COLO668 (cell line): ENCODE data around the gene TFPT.
"Not testable (repeated sequence)": the region's sequence is repeated elsewhere in the genome, so short reads cannot be mapped to it uniquely, and the experiment has no call there.

Source experiments
- DNase-seq: peaks from one replicate; lab custom pipeline; 2025; ENCODE audit not compliant: unreplicated experiment; lab: John Stamatoyannopoulos, UW

The TFPT gene

GRCh38 chr19:54124393-54124792, 8.9 kb upstream of the TFPT start:
- no peak for DNase-seq

DNA sequence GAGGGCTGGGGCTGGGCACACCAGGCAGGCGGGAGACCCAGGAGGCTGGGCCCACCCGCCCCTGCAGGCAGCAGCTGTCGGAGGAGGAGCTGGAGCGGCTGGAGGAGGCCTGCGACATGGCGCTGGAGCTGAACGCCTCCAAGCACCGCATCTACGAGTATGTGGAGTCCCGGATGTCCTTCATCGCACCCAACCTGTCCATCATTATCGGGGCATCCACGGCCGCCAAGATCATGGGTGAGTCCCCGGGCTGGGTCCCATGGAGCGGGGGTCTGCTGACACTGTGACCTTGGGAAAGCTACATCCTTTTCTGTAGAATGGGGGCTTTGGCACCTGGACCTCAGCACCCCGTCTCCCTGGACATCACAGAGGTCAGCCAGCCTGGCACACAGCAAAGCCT, 8.2 kb upstream of the TFPT start:
- DNase-seq, result no peak

DNA sequence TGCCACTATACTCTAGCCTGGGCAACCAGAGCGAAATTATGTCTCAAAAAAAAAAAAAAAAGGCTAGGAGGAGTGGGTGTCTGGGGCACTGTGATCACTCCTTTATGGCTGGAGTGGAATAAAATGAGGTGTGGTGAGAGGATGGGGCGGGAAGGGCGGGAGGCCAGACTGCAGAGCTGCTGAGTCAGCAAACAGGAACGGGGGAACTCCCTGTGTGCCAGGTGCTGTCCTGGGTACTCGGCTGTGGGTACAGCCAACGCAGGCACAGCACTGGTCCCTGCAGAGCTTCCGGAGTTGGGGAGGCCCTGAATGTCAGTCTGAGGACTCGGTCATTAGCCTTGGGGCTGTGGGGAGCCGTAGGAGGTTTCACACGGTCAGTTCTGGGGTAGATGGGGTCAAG, 5.8 kb upstream of the TFPT start:
- DNase-seq, result no peak

- peak; percentile 55 for DNase-seq
These were observed 933 bp downstream of the TFPT start for GRCh38 chr19:54114340-54115108.

DNA sequence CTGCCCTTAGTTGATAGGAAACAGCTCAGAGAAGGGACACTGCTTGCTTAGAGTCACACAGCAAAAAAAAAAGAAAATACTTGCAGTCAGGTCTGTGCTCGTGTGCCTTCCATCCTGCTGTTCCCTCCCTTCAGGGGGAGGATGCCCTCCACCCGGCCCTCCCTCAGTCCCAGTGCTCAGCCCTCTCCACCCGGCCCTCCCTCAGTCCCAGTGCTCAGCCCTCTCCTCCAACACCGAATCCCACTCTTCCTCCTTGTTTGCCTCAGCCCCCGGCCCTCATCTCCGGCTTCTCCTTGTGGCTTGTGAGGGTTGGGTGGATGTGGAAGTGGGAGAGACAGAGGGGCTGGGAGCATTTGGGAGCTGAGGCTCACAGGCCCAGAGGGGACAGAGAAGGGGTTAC, 5.8 kb downstream of the TFPT start:
- DNase-seq, result no peak

DNA sequence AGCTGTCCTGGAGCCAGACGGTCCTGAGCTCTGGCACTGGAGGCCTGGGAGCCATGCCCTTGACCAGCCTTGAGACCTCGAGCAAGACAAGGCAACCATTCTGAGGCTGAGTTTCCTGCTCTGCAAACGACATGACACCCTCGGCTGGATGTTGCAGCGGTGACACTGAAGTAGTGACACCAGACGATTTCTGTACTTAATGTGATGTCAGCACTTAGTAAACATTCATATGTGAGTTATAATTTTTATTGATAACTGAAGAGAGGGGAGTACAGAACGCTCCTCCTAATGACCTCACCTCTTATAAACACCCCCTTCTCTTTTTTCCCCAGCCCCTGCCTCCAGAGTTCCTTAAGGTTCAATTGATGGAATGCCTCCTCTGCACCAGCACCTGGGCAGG, 7.0 kb downstream of the TFPT start:
- no peak for DNase-seq

DNA sequence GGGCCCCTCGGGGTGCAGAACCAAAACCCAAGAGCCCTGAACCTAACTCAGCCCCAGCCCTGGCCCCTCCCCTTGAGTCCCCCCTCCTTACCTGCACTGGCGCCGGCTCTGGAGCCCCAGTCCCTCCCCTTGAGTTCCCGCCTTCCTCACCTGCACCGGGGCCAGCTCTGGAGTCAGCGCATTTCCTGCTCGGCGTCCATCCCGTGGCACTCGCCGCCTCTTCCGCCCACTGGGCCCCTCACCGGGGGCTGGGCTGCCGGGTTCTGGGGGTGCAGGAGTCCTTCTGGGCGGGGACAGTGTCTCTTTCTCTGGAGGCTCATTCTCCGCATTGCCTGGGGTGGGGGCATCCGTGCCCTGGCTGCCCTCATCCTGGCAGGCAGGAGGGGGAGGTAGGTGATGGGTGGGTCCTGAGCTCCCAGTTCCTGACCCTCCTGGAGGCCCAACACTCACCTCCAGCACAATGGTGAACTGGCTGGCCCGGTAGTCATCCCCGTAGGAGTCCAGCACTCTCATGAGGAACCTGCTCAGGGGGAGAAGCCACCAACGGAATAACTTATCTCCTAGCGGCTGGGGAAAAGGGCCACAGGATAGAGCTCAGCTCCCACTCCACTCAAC, 7.5 kb downstream of the TFPT start:
- DNase-seq, result no peak

- no peak for DNase-seq
These were observed 8.7 kb downstream of the TFPT start for GRCh38 chr19:54106716-54107115.

DNA sequence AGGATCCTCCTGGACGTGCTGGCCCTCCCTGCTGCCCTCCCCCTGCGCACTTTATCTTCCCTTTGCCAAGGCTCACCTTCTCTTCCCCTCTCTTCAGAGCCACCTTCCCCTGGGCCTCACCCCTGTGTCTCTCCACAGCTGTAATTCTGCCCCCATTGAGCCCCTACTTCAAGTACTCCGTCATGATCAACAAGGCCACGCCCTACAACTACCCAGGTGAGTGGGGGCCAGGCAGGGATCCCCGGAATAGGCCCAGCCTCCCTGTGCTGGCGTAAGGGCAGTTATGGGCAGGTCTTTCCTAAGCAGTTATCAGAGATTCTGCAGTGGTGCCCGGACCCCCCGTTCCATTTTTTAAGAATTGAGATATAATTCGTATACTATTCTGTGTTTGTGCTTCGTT, 9.7 kb downstream of the TFPT start:
- DNase-seq, result no peak

- no peak for DNase-seq
These were observed 10.3 kb downstream of the TFPT start for GRCh38 chr19:54104998-54105715.

DNA sequence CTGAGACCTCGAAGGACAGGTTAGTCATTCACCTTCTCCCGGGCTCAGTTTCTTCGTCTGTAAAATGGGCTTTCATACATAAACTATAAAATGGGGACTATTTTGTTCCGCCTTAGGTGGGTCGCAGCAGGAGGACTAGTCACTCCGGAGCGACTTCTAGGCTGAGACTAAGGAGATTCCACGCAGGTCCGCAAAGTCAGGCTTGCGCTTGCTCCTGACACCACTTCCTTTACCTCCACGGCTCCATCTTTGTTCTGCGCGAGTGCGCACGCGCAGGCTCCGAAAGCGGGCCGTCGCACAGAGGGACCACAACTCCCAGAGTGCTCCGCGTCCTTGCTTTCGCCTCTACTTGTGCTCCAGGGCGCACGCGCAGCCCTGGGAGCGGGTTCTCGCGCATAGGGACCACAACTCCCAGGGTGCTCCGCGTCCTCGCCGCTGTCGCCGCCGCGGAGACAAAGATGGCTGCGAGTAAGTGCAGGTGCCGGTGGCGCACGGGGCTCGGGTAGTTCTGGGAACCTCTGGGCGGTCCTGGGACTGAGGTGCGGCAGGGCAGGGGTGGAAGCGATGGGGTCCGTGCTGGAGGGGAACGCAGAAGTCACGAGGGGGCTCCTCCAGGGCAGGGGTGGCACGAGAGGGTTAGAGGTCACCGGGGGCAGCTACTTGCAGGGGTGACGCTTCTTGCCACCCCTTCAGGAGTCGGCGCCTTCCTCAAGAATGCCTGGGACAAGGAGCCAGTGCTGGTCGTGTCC, 12.9 kb downstream of the TFPT start, which contains the start of gene NDUFA3:
TSS of gene NDUFA3 (plus strand) at position 435 of the 749 bp plus-strand sequence. CDS start at position 459, 24 bp downstream.
- DNase-seq, result peak; percentile 98

GRCh38 chr19:54100561-54100960, 14.9 kb downstream of the TFPT start, which contains the start of gene OSCAR:
Gene OSCAR (minus strand): TSS chr19:54100803. CDS start chr19:54100792, 11 bp downstream.
- no peak for DNase-seq

DNA sequence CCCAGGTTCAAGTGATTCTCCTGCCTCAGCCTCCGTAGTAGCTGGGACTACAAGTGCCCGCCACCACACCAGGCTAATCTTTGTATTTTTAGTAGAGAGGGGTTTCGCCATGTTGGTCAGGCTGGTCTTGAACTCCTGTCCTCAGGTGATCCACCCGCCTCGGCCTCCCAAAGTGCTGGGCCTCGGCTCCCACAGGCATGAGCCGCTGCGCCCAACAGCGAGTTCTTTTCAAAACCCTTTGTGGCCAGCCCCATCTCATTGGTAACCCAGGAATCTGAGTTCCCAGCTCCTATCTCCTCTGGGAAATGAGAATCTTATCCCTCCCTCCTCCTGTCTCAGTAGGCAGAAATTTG, 15.6 kb downstream of the TFPT start:
- not testable (repeated sequence) for DNase-seq

DNA sequence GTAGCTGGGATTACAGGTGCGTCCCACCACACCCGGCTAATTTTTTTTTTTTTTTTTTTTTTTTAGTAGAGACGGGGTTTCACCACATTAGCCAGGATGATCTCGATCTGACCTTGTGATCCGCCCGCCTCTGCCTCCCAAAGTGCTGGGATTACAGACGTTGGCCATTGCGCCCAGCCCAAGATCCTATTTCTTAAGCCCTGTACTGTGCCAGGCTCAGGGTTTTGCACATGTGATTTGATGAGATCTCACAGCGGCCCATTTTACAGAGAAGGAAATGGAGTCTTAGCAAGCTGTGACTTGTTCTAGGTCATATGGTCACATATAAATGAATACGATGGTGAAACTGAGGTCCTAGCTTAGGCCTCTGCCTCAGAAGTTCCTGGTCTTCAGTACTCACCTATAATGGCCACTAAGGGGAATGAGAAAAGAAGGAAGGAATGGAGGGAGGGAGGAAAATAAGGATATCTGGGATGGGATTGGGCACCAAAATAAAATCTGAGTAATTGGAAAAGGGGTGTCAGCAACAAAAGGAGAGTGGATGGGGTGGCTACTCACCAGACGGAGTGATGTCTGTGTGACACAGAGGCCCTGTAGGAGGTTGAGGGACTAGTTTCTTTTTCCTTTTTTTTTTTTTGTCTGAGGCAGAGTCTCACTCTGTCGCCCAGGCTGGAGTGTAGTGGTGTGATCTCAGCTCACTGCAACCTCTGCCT, 16.1 kb downstream of the TFPT start:
- DNase-seq, result no peak

- no peak for DNase-seq
These were observed 18.8 kb downstream of the TFPT start for GRCh38 chr19:54096617-54097106.

DNA sequence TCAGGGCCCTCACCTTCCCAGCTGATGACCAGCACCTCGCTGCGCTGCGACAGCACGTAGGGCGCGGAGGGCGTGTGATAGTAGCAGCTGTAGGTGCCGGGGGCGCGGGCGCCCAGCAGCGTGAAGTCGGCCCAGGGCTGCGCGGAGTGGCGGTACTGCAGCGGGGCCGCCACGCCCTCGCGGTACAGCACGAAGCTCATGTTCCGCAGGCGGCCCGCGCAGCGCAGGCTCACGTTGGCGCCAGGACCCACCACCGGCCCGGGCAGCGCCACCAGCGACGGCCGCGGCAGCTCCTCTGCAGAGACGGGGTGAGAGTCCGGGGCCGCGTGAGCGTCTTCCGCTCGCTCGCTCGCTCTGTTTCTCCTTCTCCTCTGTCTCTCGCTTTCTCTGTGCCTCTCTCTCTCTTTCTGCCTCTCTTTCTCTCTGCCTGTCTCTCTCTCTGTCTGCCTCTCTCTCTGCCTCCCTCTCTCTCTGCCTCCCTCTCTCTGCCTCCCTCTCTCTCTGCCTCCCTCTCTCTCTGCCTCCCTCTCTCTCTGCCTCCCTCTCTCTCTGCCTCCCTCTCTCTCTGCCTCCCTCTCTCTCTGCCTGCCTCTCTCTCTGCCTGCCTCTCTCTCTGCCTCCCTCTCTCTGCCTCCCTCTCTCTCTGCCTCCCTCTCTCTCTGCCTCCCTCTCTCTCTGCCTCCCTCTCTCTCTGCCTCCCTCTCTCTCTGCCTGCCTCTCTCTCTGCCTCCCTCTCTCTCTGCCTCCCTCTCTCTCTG, 19.4 kb downstream of the TFPT start:
- peak; percentile 45 for DNase-seq

DNA sequence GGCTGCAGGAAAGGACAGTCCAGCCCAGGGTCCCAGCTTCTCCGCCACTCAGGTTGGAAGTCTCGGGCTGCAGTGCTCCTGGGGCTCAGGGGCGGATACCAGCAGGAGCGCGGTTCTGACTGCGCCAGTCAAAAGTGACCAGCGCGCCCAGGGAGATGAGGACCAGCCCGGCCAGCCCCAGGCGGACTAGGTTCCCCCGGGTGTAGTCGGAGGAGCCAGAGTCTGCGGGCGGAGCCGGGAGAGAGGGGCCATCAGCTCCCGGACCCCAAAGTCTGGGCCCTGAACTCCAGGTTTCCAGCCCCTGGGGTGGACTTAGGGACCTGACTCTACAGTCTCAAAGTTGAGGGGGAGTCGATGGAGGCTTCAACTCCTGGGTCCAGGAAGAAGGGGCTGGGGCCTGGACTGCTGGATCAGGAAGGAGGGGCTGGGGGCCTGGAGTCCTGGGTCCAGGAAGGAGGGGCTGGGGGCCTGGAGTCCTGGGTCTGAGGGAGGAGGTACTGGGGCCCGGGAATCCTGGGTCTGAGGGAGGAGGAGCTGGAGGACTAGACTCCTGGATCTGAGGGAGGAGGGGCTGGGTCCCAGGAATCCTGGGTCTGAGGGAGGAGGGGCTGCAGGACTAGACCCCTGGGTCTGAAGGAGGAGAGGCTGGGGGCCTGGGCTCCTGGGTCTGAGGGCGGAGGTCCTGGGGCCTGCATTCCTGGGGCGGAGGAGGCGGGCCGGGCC, 20.2 kb downstream of the TFPT start:
- DNase-seq, result no peak

DNA sequence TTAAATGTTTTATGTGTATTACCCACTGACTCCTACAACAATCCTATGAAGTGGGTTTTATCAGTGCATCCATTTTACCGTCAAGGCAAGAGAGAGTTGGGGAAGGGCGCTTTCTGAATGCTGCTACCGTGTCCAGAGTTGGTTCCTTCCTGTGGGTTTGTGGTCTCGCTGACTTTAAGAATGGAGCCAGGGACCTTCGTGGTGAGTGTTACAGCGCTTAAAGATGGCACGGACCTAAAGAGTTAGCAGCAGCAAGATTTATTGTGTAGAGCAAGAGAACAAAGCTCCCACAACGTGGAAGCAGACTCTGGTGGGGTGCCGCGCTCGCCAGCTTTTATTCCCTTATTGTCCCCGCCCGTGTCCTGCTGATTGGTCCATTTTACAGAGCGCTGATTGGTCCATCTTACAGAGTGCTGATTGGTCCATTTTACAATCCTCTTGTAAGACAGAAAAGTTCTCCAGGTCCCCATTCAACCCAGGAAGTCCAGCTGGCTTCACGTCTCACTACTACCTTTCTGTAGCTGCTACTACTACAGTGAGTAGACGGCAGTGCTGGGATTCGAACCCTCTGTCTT, 20.9 kb downstream of the TFPT start:
- DNase-seq, result no peak

GRCh38 chr19:54084410-54084809, 31.0 kb downstream of the TFPT start:
- no peak for DNase-seq
